IPS-18c (cell line): ENCODE results near the gene L3MBTL4.

Experiments
- H3K4me3 ChIP-seq: 2 replicates; pipeline ENCODE4 v1.7.0; 2013; ENCODE audit warnings: low read depth, mild to moderate bottlenecking, low read length, moderate library complexity; ENCODE audit not compliant: insufficient read depth
- H3K9me3 ChIP-seq: one replicate; pipeline ENCODE4 v1.6.1; 2013; ENCODE audit warnings: mild to moderate bottlenecking, low read length, moderate library complexity; ENCODE audit not compliant: control insufficient read depth, insufficient read depth

The L3MBTL4 gene

DNA sequence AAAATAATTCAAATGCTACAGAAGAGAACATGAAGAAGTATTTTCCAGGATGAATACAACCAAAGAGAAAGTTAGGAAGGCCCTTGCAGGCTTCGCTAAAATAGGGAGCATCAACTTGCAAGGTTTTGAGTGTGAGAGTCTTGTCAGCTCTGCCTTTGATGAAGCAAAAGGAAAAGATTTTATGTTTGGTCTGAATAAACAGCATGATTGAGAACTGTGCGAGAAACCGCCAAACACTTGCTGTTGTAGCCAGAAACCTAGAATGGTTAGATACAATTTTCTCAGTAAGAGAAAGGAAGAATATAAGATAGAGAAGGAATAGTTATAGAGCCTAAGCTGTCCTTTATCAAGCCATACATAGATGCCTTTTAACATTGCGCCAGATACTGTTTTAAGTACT lies 163.6 kb downstream of the L3MBTL4 start:
- no peaks in the 10 kb centered on the region for H3K9me3 ChIP-seq
- H3K4me3 ChIP-seq: no peak overlapping the region

DNA sequence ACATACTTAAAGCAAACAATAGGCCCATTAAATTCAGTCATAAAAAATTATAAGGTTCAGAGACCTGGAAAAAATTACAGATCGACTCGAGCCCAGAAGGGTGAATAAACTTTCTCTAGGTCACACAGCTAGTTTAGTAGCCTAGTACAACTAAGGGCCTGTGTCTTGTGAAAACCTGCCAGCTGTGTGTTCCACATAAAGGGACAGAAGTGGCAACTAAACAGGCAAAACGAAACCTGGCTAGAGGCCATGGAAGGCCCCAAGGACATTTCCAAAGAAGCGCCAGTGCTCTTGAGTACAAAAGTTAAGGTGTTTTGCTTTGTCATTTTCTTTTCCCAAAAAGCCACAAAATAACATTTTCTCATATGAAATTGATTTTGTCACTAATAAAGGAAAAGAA lies 164.9 kb downstream of the L3MBTL4 start:
- no peak overlapping the region for H3K4me3 ChIP-seq
- H3K9me3 ChIP-seq: no peaks in the 10 kb centered on the region

DNA sequence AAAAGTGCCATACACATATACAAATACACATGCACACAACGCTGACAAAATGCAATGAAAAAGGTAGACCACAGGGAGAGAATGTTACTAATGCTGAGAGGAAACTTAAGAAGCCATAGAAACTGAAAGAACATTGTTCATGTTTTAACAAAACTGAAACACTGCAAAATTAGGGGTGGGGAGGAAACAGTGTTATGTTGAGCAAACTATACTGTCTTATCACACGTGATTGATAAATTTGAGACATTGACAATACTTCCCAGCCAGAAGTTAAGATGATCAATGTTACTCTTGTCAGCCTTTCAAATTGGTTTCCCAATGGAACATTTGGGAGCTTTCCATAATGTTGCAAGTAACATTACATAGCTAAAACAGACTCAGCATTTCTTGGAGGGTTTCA lies 165.5 kb downstream of the L3MBTL4 start:
- Histone ChIP-seq H3K4me3 (no peak overlapping the region), H3K9me3 (no peaks in the 10 kb centered on the region)

DNA sequence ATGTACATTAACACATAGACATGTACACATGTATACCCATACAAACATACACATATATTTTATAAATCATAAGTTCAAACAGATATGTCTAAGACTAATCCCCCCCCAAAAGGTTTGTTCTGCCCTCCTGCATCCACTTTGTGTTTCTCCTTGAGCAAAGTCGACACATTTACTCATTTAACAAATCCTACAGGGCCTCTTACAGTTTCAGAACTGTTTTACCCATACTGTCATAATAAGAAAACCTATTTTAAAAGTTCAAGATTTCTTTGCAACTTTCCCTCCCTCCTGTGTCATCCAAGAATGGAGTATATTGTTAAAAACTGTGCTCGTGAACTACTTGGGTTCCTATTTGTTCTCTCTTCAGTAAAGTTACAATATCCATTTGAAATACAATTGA lies 166.7 kb downstream of the L3MBTL4 start:
- H3K9me3 ChIP-seq: no peaks in the 10 kb centered on the region
- no peak overlapping the region for H3K4me3 ChIP-seq

DNA sequence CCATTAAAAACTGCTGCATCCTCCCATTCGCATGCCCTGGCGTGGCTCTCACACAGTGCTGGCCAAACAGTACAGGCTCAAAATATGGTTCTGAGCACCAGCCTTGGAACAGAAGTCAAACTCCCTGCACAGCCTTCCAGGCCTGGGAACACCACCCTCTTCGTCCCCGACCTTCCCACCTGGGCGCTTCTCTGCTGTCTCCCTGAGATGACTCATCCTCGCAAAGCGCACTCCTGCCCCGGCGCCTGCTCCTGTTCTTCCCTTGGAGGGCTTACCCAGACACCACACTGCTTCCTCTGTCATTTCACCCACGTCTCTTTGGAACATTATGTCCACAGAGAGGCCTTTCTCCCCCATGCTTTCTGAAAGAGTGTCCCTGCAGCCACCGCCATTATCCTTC lies 172.7 kb downstream of the L3MBTL4 start:
- H3K9me3 ChIP-seq: no peaks in the 10 kb centered on the region
- H3K4me3 ChIP-seq: no peak overlapping the region

DNA sequence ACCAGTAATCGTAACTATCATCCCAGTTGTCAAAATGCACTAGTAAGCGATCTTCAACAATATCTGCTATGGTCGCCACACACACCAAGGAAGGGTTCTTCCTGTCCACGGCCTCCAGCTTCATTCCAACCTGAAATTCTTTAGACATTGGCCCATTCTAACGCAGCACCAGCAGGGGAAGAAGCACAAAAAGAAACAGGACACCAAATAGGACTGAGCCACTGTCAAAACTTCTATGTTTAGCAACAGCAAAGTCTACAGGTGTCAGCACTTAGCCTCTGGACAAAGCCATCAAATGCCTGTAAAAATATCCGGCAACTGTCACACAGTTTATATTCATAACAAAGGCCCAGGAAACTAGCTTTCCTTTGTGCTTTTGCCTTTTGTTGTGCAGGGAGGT lies 175.0 kb downstream of the L3MBTL4 start:
- Histone ChIP-seq H3K9me3 (no peaks in the 10 kb centered on the region), H3K4me3 (no peak overlapping the region)

DNA sequence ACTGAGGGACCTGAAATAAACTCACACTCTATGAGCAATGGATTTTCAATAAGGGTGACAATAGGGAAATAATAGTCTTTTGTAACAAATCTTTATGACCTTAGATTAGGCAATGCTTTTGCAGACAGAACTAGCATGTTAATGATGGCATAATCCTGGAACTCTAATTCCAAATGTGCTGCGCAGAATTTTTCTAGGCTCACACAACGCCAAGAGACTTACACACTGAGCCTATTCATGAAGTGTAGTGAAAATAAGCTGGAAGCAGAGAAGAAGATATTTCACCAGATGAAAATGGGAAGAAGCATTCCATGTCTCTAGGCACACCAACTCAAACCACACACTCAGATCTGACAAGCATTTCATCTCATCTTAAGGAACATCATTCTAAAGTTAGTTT lies 178.5 kb downstream of the L3MBTL4 start:
- H3K4me3 ChIP-seq: no peak overlapping the region
- H3K9me3 ChIP-seq: no peaks in the 10 kb centered on the region

DNA sequence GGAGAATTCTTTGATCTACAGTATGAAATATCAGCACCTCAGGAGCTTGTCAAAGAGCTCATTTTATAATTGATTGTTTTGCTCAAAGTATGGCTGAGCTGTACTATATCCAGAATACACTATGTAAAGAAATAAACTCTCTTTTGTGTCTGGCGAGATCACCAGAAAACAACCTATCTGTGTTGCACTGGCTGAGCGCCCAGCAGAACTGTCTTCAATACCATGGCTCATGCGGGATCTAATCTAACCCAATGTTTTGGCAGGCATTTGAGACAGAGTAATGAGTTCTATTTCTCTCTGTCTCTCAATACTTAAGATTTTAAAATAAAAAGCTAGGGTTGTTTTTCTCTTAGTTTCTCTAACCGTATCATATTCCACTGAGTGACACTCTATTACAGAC lies 192.4 kb downstream of the L3MBTL4 start:
- H3K4me3 ChIP-seq: no peak overlapping the region
- H3K9me3 ChIP-seq: no peaks in the 10 kb centered on the region

DNA sequence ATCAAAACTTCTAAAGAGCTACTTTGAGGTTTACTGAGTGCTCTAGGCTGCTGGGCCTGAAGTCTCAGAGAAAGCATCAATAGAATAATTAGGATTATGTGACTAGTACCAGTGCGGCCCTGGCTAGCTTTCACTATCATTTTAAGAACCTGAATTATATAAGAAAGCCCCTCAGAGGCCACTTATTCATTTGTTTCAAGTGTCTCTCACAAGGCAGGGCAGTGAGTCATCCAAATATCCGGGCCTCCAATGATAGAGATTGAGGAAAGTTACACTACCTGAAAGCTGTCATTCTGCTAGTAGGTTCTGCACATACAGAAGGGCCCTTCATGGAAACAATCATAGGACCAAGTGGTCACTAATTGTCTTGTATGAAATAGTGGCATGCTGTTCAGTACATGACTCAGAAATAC lies 193.1 kb downstream of the L3MBTL4 start:
- H3K4me3 ChIP-seq: no peak overlapping the region

DNA sequence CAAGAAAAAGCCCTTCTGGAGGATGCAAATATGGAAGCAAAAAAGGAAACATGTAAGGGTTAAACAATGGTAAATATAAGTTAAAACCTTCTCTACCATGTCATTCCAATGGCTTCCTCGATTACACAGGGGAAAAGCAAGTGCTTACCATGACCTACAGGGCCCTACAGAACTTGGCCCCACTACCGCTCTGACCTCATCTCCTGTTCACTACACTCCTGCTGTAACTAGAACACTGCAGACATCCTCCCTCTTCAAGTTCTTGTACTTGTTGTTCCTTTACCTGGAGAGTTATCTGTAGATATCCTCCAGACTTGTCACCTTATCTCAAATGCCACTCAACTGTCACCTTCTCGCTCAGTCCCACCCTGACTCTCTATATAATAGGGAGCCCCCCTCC lies 194.6 kb downstream of the L3MBTL4 start:
- Histone ChIP-seq H3K9me3 (no peaks in the 10 kb centered on the region), H3K4me3 (no peak overlapping the region)

More for the DNA sequence above, 193.1 kb downstream of the L3MBTL4 start:
- no peaks in the 10 kb centered on the region for H3K9me3 ChIP-seq

DNA sequence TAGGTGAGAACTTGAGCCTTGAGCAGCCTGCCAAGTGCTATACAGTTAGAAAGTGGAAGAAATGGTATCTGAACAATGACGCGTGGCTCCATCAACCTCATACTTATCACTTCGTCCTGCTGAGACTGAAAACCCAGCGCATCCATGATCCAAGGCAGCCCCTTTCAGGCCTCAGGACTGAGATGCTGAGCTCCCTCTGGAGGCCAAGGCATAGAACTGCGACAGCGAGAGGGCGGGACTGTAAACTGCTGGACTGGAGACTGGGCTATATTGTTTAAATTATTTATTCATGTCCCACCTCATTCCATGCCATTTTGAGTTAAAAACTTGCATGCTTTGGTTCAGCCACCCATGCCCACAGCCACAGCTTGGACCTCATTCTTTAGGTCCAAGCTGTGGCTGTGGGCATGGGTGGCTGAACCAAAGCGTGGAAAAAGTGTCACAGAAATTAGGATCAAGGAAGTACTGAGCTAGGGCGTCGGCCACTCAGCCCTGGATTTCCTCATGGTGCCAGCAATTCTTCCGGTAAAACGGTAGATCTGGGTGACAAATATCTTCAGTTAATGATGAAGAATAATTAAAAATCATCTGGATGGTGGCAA lies 195.5 kb downstream of the L3MBTL4 start:
- no peaks in the 10 kb centered on the region for H3K9me3 ChIP-seq
- H3K4me3 ChIP-seq: no peak overlapping the region

DNA sequence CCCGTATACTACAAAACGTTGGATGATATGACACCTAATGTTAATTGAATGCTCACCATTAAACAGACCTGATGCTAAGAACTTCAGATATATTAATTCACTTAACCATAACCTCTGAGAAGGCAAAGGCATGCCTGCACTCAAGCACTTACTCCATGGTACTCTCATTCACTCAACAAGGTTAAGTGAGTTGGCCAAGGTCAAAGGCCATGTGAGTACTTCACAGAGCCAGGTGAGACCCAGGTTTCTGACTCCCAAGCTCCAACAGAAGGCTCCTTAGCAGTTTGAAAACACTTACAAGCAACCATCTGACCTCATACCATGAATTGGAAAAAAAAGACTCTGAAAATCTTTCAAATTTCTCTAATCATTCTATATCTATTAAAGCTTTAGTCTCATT lies 198.8 kb downstream of the L3MBTL4 start:
- Histone ChIP-seq H3K9me3 (no peaks in the 10 kb centered on the region), H3K4me3 (no peak overlapping the region)

DNA sequence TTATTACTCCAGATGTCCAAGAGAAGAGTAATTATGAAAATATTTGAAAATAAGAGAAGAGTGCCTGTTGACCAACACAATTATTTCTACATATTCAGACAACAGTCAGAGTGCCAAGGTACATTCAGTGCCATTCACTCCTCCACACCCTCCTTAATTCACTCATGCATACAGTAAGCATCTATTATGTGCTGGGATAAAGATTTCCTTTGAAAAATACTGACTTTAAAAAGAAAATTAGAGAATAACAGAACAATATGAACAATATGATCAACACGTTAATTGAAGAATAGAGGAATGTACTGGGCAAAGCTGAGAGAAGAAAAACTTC lies 203.6 kb downstream of the L3MBTL4 start:
- Histone ChIP-seq H3K4me3 (no peak overlapping the region), H3K9me3 (no peaks in the 10 kb centered on the region)

DNA sequence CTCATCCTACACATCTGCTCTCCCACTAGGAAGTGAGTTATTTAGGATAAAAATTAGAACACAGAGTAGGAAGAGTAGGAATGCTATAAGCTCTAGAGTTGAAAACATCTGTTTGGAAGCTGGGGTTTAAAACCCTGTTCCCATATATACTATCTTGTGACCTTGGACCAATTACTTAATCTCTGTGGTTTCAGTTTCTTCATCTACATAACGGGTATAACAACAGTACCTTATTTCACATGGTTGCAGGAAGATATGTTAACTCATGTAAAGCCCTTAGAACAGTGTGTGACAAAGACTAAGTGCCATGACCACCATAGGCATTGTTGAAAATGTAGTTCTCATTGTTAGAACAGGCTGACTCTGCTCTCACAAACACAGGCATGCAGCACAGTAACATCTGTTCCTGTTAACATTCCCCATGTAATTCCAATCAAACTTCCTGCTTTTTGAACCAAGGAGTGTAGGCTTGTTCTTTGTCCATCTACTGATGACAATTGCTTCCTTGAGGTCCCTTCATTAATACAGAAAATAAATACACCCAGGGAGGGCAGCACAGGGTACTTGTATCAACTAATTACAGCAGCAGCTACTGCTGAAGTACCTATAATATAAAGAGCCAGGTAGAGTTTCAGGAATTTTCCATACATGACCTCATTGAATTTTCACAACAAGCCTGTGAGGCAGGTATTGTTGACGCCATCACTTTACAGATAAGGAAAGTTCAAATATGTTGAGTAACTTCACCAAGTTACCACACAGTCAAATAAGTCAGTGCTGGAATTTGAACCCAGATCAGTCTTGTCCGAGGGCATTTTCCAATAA lies 204.2 kb downstream of the L3MBTL4 start:
- no peak overlapping the region for H3K4me3 ChIP-seq
- no peaks in the 10 kb centered on the region for H3K9me3 ChIP-seq

DNA sequence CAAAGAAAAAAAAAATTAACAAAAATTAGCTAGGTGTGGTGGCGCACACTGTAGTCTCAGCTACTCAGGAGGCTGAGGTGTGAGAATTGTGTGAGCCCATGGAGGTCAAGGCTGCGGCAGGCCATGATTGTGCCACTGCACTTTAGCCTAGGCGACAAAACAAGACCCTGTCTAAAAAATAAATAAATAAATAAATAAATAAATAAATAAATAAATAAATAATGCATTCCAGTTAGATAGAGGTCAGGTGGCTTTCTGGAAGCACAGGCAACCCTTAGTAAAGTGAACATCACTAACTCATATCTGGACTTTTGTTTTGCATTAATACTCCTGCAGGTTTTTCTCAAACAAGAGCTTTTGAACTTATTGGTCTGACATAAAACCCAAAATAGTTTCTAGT lies 206.8 kb downstream of the L3MBTL4 start:
- no peaks in the 10 kb centered on the region for H3K9me3 ChIP-seq
- no peak overlapping the region for H3K4me3 ChIP-seq

DNA sequence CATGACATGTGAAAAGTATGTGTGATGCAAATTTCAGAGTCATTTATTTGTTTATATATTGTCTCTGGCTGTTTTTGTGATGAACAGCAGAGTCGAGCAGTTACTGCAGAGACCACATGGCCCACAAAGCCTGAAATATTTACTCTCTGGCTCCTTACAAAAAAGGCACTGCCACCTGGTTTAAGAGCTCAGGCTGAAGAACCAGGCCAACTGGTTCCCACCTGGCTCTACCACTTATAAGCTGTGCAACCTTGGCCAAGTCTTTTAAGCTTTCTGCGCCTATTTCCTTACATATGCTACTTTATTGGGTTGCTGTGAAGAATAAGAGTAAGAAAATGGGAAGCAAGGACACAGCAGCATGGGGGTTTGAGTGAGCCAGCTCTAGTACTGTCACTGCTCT lies 207.6 kb downstream of the L3MBTL4 start:
- Histone ChIP-seq H3K4me3 (no peak overlapping the region), H3K9me3 (no peaks in the 10 kb centered on the region)

DNA sequence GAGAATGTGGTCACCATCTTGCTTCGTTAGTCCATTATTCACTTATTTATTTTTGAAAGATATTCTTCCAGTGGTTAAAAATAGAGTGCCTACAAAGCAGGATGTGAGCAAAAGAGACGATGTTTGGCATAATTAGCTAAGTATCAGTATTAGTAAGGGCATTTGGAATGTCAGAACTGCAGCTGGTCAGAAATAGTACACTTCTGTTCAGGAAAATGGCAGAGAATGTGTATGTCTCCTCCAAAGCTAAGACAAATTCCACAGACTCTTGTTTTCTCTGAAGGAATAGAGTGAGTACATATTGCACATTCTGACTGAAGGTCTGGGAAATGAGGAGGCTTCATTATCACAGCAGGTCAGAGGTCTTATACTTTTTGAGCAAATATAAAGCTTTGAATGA lies 209.0 kb downstream of the L3MBTL4 start:
- Histone ChIP-seq H3K9me3 (no peaks in the 10 kb centered on the region), H3K4me3 (no peak overlapping the region)

DNA sequence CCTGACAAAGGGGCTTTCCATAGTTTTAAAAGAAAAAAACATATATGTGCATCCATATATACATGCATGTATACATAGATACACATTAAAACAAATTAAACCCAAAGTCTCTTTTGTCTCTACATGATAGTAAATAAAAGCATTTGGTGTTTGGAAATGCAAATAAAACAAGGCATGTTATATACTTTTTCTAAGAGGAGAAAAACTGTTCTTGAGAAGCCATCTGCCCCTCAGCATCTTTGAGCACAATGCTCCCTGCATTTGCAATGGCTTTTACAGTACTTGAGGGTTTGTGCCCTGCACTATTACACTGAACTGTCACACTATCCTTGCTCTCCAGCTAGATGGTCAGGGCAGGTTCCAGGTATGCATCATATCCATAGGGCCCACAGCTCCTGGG lies 210.2 kb downstream of the L3MBTL4 start:
- Histone ChIP-seq H3K4me3 (no peak overlapping the region), H3K9me3 (no peaks in the 10 kb centered on the region)

DNA sequence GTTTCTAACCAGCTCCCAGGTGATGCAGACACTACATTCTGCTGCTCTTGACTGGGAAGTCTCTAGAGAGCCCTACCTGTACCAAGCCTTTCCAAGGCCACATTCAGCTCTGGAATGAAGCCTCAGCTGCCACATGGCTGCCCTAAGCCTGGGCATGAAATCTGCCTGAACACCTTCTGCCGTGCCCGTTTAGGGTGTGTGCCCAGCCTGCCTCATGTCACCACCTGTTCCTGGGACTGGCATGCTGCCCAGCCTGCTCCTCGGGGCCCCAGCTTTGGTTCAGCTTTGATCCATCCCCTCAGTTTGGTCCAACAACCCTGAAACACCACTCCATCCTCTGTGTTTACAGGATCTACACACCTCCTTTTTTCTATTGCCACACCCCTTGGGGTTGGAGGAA lies 210.9 kb downstream of the L3MBTL4 start:
- Histone ChIP-seq H3K4me3 (no peak overlapping the region), H3K9me3 (no peaks in the 10 kb centered on the region)
